Measurements from ENCODE around the gene FRMPD4.

The FRMPD4 gene

DNA sequence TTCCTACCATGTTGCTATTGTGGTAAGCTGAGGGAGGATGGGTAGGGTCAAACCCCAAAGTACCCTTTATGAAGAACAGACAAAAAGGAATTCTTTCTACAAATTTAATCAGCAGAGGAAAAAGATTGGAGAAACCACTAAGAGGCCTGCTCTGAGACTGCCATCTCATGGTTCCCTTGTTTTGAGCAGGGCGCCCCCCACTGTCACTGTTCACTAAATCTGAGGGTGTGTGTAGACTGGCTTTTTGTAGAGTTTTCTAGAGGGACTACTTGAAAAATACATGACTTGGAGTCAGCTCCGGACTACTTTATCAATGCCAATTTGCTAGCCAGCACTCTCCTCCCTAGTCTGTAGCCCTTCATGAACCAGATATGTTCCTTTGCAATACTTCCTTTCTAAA, 324.8 kb downstream of the FRMPD4 start:
- no peak overlapping the region for H3K27ac Mint-ChIP-seq
- H3K36me3 Mint-ChIP-seq (ENCODE audit: low read depth): no peaks in the 10 kb centered on the region
- no peaks in the 10 kb centered on the region for H3K4me1 Mint-ChIP-seq
- no peak for TF ChIP-seq CTCF (IDR thresholded peaks at IDR 0.05; ENCODE audit: unreplicated experiment in 3 of 3)
- H3K9me3 Mint-ChIP-seq: peaks cover 3% of the 10 kb centered on the region
- peaks cover 5% of the 10 kb centered on the region for H3K27me3 Mint-ChIP-seq (ENCODE audit: low read depth)
- H3K4me3 Mint-ChIP-seq: no peak overlapping the region

DNA sequence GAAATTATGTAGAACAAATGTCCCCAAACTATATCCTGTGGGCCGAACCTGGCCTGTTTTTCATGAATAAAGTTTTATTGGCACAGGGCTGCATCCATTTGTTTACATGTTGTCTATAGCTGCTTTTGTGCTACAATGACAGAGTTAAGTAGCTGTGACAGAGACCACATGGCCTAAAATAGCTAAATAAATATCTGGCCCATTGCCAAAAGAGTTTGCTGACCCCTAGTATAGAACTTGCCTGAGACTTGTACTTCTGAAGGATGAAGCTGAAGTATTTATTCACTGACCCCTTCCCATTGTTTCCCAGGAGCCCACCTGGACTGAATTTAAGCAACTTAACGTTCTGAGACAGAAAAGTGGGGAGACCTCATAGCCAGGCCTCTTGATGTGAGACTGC, 325.6 kb downstream of the FRMPD4 start:
- H3K36me3 Mint-ChIP-seq (ENCODE audit: low read depth): no peaks in the 10 kb centered on the region
- TF ChIP-seq CTCF (IDR thresholded peaks at IDR 0.05; ENCODE audit: unreplicated experiment in 3 of 3): no peak
- H3K27ac Mint-ChIP-seq: no peak overlapping the region
- no peak overlapping the region for H3K4me3 Mint-ChIP-seq
- peaks cover 6% of the 10 kb centered on the region for H3K9me3 Mint-ChIP-seq
- no peaks in the 10 kb centered on the region for H3K27me3 Mint-ChIP-seq (ENCODE audit: low read depth)
- H3K4me1 Mint-ChIP-seq: no peaks in the 10 kb centered on the region

GRCh38 chrX:12467321-12467720, 329.0 kb downstream of the FRMPD4 start:
- Mint-ChIP-seq H3K36me3 (ENCODE audit: low read depth) (no peaks in the 10 kb centered on the region), H3K27ac (no peak overlapping the region), H3K9me3 (peaks cover 9% of the 10 kb centered on the region), H3K27me3 (ENCODE audit: low read depth) (no peaks in the 10 kb centered on the region), H3K4me3 (no peak overlapping the region), H3K4me1 (no peaks in the 10 kb centered on the region)
- no peak for TF ChIP-seq CTCF (IDR thresholded peaks at IDR 0.05; ENCODE audit: unreplicated experiment in 3 of 3)

GRCh38 chrX:12469296-12469695, 331.0 kb downstream of the FRMPD4 start:
- no peak overlapping the region for H3K27ac Mint-ChIP-seq
- no peaks in the 10 kb centered on the region for H3K36me3 Mint-ChIP-seq (ENCODE audit: low read depth)
- no peak overlapping the region for H3K4me3 Mint-ChIP-seq
- no peaks in the 10 kb centered on the region for H3K4me1 Mint-ChIP-seq
- TF ChIP-seq CTCF (IDR thresholded peaks at IDR 0.05; ENCODE audit: unreplicated experiment in 3 of 3): no peak
- no peaks in the 10 kb centered on the region for H3K27me3 Mint-ChIP-seq (ENCODE audit: low read depth)
- H3K9me3 Mint-ChIP-seq: peaks cover 10% of the 10 kb centered on the region

DNA sequence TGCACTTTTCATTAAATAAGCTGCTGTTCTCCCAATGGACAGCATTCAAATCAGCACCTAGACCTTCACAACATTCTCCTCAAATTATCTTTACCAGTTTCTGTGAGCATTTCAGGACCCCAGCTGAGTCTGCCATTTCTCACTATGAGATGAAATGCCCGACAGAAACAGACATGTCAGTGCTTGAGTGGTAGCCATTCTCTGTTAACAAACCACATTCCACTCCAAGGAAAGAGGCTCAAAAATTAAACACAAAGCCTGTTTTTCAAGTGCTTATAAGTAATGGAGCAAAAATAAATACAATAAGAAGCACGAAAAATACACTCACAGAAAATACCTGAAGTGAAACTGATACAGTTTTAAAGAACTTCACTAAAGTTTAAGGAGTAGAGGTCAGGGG, 332.8 kb downstream of the FRMPD4 start:
- no peaks in the 10 kb centered on the region for H3K36me3 Mint-ChIP-seq (ENCODE audit: low read depth)
- H3K4me3 Mint-ChIP-seq: no peak overlapping the region
- H3K9me3 Mint-ChIP-seq: peaks cover 16% of the 10 kb centered on the region
- no peaks in the 10 kb centered on the region for H3K27me3 Mint-ChIP-seq (ENCODE audit: low read depth)
- H3K27ac Mint-ChIP-seq: no peak overlapping the region
- no peak for TF ChIP-seq CTCF (IDR thresholded peaks at IDR 0.05; ENCODE audit: unreplicated experiment in 3 of 3)
- no peaks in the 10 kb centered on the region for H3K4me1 Mint-ChIP-seq

DNA sequence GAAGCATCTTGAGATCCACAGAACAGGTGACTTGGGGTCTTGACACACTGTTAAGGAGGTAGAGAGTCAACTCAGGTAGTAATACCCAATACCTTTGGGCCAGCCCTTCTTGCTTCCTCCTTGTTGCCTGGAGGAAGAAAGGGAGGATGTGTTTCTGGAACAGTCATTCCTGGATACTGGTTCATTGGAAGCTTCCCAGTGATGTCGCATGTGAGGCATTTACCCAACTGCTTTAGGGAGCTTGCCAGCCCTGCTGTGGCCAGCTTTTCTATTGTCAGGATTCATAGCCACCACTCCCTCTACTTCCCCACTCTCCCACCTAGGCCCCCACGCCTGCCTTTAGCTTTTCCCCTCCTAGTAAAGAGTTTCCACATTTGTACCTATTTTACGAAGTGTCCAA, 342.7 kb downstream of the FRMPD4 start:
- Mint-ChIP-seq H3K4me3 (no peak overlapping the region), H3K27me3 (ENCODE audit: low read depth) (no peaks in the 10 kb centered on the region), H3K27ac (no peak overlapping the region), H3K36me3 (ENCODE audit: low read depth) (no peaks in the 10 kb centered on the region), H3K4me1 (no peaks in the 10 kb centered on the region), H3K9me3 (peaks cover 14% of the 10 kb centered on the region)
- no peak for TF ChIP-seq CTCF (IDR thresholded peaks at IDR 0.05; ENCODE audit: unreplicated experiment in 3 of 3)
